ENCODE results near the gene TRERF1.

- TF ChIP-seq CTCF (IDR thresholded peaks at IDR 0.05) (no peak), POLR2A (IDR thresholded peaks at IDR 0.05) (no peak)
Observed at GRCh38 chr6:42440778-42441696, 10.7 kb downstream of the TRERF1 start.
